Brain microvascular endothelial cell (primary cell): Measurements from ENCODE around the gene SCAANT1.
A peak's percentile ranks its signal among the peaks of the same experiment; 100 is the strongest.

ENCODE experiments used
- DNase-seq: peaks from one replicate; pipeline ENCODE4 v3.0.0-alpha.2; 2020
- H3K27ac ChIP-seq: fragments of 250-450 bp; sonication (Bioruptor Pico); 2 replicates; pipeline ENCODE4 v1.5.1; 2020; ENCODE audit warnings: mild to moderate bottlenecking, moderate library complexity
- H3K27me3 ChIP-seq: fragments of 250-450 bp; sonication (Bioruptor Pico); replicated peaks from 2 replicates; pipeline ENCODE4 v1.5.1; 2020; ENCODE audit warnings: mild to moderate bottlenecking
- H3K36me3 ChIP-seq: fragments of 250-450 bp; sonication (Bioruptor Pico); replicated peaks from 2 replicates; pipeline ENCODE4 v1.5.1; 2020; ENCODE audit warnings: mild to moderate bottlenecking
- H3K4me3 ChIP-seq: 2 replicates; pipeline ENCODE4 v1.5.1; 2011; ENCODE audit warnings: low read depth, mild to moderate bottlenecking, control low read depth, low read length, moderate library complexity
- in situ Hi-C: cut with HindIII; loops from 2 replicates; pipeline ENCODE4 v1.10.0; 2017; ENCODE audit warnings: low sequenced_read_pairs, low pct_ligation_motif_present
- TF ChIP-seq, protein P1 (sequence below): IDR thresholded peaks from 2 replicates; pipeline ENCODE4 v1.5.1; 2011; ENCODE audit warnings: low read depth, mild to moderate bottlenecking, moderate library complexity, low read length, control low read depth, inconsistent platforms; ENCODE audit errors: missing control alignments

The SCAANT1 gene

DNA sequence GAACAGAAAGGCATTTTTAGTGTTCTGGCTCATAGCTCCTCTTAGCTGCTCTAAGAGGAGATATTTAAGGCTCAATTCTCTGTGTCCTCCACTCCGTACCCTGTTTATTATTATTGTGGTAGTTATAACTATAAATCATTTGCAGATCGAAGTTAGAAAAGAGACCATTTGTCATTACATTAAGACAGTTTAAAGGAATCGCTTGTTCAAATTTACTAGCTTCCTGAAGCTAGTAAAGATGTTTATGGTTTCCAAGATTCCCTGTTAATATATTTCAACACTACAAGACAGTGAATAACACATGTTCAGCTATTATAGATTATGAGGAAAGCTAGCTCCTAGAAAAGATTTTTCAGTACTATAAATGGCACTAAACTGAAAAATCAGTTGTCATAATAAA lies 35.9 kb downstream of the SCAANT1 start:
- DNase-seq, result no peak
- in situ Hi-C loops, result no loop called here
- H3K36me3 ChIP-seq, result no peaks in the 10 kb centered on the region
- H3K27me3 ChIP-seq, result no peaks in the 10 kb centered on the region
- no peak overlapping the region for H3K27ac ChIP-seq
- no peak overlapping the region for H3K4me3 ChIP-seq
- TF ChIP-seq, protein P1, sequence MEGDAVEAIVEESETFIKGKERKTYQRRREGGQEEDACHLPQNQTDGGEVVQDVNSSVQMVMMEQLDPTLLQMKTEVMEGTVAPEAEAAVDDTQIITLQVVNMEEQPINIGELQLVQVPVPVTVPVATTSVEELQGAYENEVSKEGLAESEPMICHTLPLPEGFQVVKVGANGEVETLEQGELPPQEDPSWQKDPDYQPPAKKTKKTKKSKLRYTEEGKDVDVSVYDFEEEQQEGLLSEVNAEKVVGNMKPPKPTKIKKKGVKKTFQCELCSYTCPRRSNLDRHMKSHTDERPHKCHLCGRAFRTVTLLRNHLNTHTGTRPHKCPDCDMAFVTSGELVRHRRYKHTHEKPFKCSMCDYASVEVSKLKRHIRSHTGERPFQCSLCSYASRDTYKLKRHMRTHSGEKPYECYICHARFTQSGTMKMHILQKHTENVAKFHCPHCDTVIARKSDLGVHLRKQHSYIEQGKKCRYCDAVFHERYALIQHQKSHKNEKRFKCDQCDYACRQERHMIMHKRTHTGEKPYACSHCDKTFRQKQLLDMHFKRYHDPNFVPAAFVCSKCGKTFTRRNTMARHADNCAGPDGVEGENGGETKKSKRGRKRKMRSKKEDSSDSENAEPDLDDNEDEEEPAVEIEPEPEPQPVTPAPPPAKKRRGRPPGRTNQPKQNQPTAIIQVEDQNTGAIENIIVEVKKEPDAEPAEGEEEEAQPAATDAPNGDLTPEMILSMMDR, result no peak

DNA sequence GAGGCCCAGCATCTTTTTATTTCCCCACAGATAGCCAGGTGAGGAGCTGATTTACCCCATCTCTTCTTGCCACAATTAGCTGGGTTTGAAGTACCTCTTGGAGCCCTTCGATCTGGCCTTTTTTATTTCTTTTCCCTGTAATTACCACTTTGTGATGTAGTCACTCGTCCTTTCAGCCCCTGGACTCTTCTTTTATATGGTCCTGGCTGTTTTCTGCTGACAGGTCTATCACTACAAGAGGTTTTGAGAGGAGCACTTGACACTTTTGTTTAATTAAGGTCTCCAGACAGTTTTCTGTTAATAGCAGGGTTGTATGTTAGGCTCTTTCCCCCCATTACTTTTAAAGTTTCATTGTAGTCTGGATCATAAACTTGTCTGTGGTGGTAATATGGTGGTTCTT lies 36.7 kb downstream of the SCAANT1 start:
- in situ Hi-C loops, result no loop called here
- TF ChIP-seq, protein P1, result no peak
- Histone ChIP-seq H3K27me3 (no peaks in the 10 kb centered on the region), H3K4me3 (no peak overlapping the region), H3K27ac (no peak overlapping the region), H3K36me3 (no peaks in the 10 kb centered on the region)
- DNase-seq, result no peak

DNA sequence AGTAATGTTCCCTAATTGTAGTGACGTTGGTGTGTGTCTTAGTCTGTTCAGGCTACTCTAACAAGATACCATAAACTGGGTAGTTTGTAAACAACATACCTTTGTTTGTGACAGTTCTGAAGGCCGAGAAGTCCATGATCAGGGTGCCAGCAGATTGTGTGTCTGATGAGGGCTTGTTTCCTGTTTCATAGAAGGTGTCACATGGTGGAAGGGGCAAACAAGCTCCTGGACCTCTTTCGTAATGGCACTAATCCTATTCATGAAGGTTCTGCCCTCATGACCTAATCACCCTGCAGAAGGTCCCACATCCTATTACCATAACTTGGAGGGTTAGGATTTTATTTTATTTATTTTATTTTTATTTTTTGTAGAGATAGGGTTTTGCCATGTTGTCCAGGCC lies 37.4 kb downstream of the SCAANT1 start:
- TF ChIP-seq, protein P1, result no peak
- in situ Hi-C loops, result no loop called here

DNA sequence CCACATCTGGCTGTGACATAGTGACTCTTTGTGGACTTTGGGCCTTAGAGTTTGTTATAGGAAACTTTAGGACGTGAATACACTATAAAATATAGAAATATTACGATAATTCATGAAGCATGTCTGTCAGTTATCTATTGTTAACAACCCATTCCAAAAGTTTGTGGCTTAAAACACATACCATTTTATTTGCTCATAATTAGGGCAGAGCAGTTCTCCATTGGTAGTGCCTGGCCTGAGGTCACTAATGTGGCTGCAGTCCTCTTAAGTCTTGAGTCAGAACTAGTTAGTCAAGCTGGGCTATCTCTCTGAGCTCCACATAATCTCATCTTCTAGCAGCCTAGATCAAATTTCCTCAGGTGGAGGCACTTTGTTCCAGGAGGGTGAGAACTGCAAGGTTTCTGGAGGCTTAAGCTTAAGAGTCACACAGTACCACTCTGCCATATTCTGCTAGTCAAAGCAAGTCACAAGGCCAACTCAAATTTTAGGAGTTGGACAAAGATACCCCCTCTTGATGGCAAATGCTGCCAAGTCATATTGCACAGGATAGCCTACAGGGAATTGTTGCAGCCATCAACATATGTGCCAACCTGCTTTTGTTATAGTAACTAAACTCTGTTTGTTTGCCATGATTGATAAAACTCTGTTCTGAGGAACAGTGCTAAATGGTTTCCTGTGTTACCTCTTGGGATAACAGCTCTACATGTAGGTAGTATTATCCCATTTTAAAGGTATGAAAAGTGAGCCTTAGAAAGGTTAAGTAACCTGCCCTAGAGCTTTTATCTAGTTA lies 39.9 kb downstream of the SCAANT1 start:
- DNase-seq, result peak; percentile 90
- in situ Hi-C loops, result no loop called here
- Histone ChIP-seq H3K27me3 (no peaks in the 10 kb centered on the region), H3K4me3 (no peak overlapping the region), H3K36me3 (no peaks in the 10 kb centered on the region), H3K27ac (no peak overlapping the region)
- TF ChIP-seq, protein P1, result no peak

More for the DNA sequence above, 37.4 kb downstream of the SCAANT1 start:
- Histone ChIP-seq H3K4me3 (no peak overlapping the region), H3K36me3 (no peaks in the 10 kb centered on the region), H3K27me3 (no peaks in the 10 kb centered on the region), H3K27ac (no peak overlapping the region)
- DNase-seq, result no peak

DNA sequence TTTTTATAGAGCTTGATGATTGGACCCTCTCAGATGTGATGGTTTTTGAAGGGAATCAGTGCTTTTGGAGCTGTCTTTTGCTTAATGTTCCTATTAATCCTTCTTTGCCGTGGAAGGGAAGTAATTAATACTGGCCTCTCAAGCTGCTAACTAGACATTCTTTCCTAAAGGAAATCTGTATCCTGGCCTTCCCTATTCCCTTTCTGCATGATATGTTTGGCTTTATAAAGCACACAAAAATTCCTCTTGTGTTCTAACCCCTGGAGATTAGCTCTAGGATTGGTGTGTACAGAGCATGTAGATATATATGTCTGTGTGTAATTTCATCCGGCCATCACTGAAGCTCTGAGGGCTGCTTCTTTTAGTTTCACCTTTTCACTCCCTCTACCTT lies 41.6 kb downstream of the SCAANT1 start:
- DNase-seq, result no peak
- in situ Hi-C loops, result no loop called here
- TF ChIP-seq, protein P1, result no peak
- no peak overlapping the region for H3K4me3 ChIP-seq
- H3K27ac ChIP-seq, result no peak overlapping the region
- no peaks in the 10 kb centered on the region for H3K36me3 ChIP-seq
- no peaks in the 10 kb centered on the region for H3K27me3 ChIP-seq
